ENCODE measurements around the gene BZW2. TPM values are rescaled to one million over a fixed set of nuclear protein-coding genes. Genes with fewer than 3 reads are reported as not detected.

BZW2 gene
- total RNA-seq, 1 experiment from 2014 or later = 198 TPM

- DNase-seq (ENCODE audit: extremely low read depth, low read depth) = no peak
Measured at GRCh38 chr7:16712916-16713315, 66.9 kb downstream of the BZW2 start.

GRCh38 chr7:16715928-16716327, 69.9 kb downstream of the BZW2 start:
- DNase-seq (ENCODE audit: extremely low read depth, low read depth) = no peak

GRCh38 chr7:16718111-16718656, 72.2 kb downstream of the BZW2 start:
- DNase-seq (ENCODE audit: extremely low read depth, low read depth) = no peak

GRCh38 chr7:16719699-16720098, 73.7 kb downstream of the BZW2 start:
- DNase-seq (ENCODE audit: extremely low read depth, low read depth) = no peak

- no peak for DNase-seq (ENCODE audit: extremely low read depth, low read depth)
Measured at GRCh38 chr7:16721541-16721940, 75.6 kb downstream of the BZW2 start.

- DNase-seq (ENCODE audit: extremely low read depth, low read depth) = no peak
Measured at GRCh38 chr7:16724344-16724743, 78.4 kb downstream of the BZW2 start.

GRCh38 chr7:16726189-16726588, 80.2 kb downstream of the BZW2 start:
- no peak for DNase-seq (ENCODE audit: extremely low read depth, low read depth)

- peak; percentile 84 for DNase-seq (ENCODE audit: extremely low read depth, low read depth)
Measured at GRCh38 chr7:16727736-16728135, 81.8 kb downstream of the BZW2 start.

GRCh38 chr7:16728811-16729210, 82.8 kb downstream of the BZW2 start:
- no peak for DNase-seq (ENCODE audit: extremely low read depth, low read depth)

- no peak for DNase-seq (ENCODE audit: extremely low read depth, low read depth)
Measured at GRCh38 chr7:16729541-16729940, 83.6 kb downstream of the BZW2 start.

- no peak for DNase-seq (ENCODE audit: extremely low read depth, low read depth)
Measured at GRCh38 chr7:16730937-16731336, 85.0 kb downstream of the BZW2 start.

- DNase-seq (ENCODE audit: extremely low read depth, low read depth) = no peak
Measured at GRCh38 chr7:16732828-16733227, 86.8 kb downstream of the BZW2 start.

- DNase-seq (ENCODE audit: extremely low read depth, low read depth) = no peak
Measured at GRCh38 chr7:16734148-16734726, 88.3 kb downstream of the BZW2 start.

- DNase-seq (ENCODE audit: extremely low read depth, low read depth) = no peak
Measured at GRCh38 chr7:16735020-16735419, 89.0 kb downstream of the BZW2 start.

GRCh38 chr7:16738011-16738688, 92.2 kb downstream of the BZW2 start:
- DNase-seq (ENCODE audit: extremely low read depth, low read depth) = no peak

GRCh38 chr7:16739863-16740622, 94.1 kb downstream of the BZW2 start:
- peak; percentile 79 for DNase-seq (ENCODE audit: extremely low read depth, low read depth)

GRCh38 chr7:16740623-16740953, 94.6 kb downstream of the BZW2 start:
- no peak for DNase-seq (ENCODE audit: extremely low read depth, low read depth)

GRCh38 chr7:16740996-16741395, 95.0 kb downstream of the BZW2 start:
- no peak for DNase-seq (ENCODE audit: extremely low read depth, low read depth)

- DNase-seq (ENCODE audit: extremely low read depth, low read depth) = no peak
Measured at GRCh38 chr7:16741676-16742075, 95.7 kb downstream of the BZW2 start.

GRCh38 chr7:16742547-16742946, 96.6 kb downstream of the BZW2 start:
- no peak for DNase-seq (ENCODE audit: extremely low read depth, low read depth)

GRCh38 chr7:16743236-16743635, 97.3 kb downstream of the BZW2 start:
- no peak for DNase-seq (ENCODE audit: extremely low read depth, low read depth)

Measured in NCI-H460 (cell line).